Measurements from ENCODE around the gene SLC22A15.

Gene SLC22A15

DNA sequence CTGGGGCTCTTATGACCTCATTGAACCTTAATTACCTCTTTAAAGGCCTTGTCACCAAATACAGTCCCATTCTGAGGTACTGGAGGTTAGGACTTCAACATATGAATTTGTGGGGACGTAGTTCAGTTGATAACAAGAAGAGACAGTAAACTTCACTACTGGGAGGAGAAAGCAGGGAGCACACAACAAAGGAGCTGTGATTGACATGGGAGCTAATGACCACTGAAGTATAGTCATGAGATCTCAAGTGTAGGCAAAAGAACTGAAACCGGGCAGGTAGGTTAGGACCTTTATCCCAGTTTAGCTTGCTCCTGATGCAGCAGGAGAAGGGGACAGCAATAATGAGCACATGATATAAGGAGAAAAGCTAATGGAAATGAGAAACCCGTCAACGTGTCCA lies 123.1 kb downstream of the SLC22A15 start:
- H3K27me3 ChIP-seq, result no peaks in the 10 kb centered on the region
- TF ChIP-seq, protein P1, sequence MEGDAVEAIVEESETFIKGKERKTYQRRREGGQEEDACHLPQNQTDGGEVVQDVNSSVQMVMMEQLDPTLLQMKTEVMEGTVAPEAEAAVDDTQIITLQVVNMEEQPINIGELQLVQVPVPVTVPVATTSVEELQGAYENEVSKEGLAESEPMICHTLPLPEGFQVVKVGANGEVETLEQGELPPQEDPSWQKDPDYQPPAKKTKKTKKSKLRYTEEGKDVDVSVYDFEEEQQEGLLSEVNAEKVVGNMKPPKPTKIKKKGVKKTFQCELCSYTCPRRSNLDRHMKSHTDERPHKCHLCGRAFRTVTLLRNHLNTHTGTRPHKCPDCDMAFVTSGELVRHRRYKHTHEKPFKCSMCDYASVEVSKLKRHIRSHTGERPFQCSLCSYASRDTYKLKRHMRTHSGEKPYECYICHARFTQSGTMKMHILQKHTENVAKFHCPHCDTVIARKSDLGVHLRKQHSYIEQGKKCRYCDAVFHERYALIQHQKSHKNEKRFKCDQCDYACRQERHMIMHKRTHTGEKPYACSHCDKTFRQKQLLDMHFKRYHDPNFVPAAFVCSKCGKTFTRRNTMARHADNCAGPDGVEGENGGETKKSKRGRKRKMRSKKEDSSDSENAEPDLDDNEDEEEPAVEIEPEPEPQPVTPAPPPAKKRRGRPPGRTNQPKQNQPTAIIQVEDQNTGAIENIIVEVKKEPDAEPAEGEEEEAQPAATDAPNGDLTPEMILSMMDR (IDR thresholded peaks at IDR 0.05), result no peak
- H3K4me1 ChIP-seq (ENCODE audit: control insufficient read depth in 1 of 2, insufficient read depth in 1 of 2, low read depth in 1 of 2, low read length in 1 of 2), result no peaks in the 10 kb centered on the region
- H3K4me3 ChIP-seq (ENCODE audit: low read depth in 1 of 2, low read length in 1 of 2), result no peak overlapping the region
- no peaks in the 10 kb centered on the region for H3K9me3 ChIP-seq
- H3K36me3 ChIP-seq, result peaks cover 36% of the 10 kb centered on the region
- H3K27ac ChIP-seq, result no peak overlapping the region

DNA sequence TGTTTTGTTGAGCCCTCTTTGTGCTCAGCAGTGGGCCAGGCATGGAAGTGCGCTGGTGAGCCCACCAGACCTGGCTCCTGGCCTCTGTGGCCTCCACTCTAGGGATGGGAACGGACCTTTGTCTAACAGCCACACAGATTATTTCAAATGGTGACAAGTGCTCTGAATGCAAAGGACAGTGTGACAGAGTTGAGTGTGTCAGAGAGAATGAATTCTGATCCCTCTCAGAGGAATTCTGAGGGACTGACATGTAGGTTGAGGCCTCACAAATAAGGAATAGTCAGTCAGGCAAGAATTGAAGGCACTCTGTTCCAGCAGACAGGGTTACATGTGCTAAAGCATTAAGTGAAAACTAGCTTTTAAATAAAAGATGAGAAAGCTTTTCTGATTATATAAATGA lies 123.6 kb downstream of the SLC22A15 start:
- Histone ChIP-seq H3K9me3 (no peaks in the 10 kb centered on the region), H3K4me1 (ENCODE audit: control insufficient read depth in 1 of 2, insufficient read depth in 1 of 2, low read depth in 1 of 2, low read length in 1 of 2) (no peaks in the 10 kb centered on the region), H3K27me3 (no peaks in the 10 kb centered on the region), H3K27ac (no peak overlapping the region), H3K4me3 (ENCODE audit: low read depth in 1 of 2, low read length in 1 of 2) (no peak overlapping the region), H3K36me3 (peaks cover 31% of the 10 kb centered on the region)
- TF ChIP-seq, protein P1 (IDR thresholded peaks at IDR 0.05), result no peak

DNA sequence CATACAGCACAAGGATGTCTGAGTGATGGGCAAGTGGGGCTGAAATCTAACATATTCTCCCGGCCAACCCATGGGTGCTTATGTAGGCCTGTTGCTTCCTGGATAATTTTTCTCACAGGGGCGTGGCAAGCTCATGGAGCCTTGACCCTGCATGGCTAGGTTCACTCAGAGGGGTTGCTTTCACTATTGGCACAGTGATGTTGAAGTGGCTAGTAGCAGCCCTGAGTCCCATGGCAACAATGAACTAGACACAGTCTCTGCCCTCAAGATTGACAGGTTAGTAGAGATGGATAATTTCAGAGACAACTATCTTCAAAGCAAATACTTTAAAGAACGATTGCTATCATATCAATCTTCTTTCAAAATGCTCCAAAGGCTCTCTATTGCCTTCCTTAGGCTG lies 128.4 kb downstream of the SLC22A15 start:
- peaks cover 3% of the 10 kb centered on the region for H3K36me3 ChIP-seq
- H3K27ac ChIP-seq, result no peak overlapping the region
- TF ChIP-seq, protein P1 (IDR thresholded peaks at IDR 0.05), result no peak
- no peaks in the 10 kb centered on the region for H3K9me3 ChIP-seq
- no peaks in the 10 kb centered on the region for H3K27me3 ChIP-seq
- H3K4me1 ChIP-seq (ENCODE audit: control insufficient read depth in 1 of 2, insufficient read depth in 1 of 2, low read depth in 1 of 2, low read length in 1 of 2), result no peaks in the 10 kb centered on the region
- no peak overlapping the region for H3K4me3 ChIP-seq (ENCODE audit: low read depth in 1 of 2, low read length in 1 of 2)

DNA sequence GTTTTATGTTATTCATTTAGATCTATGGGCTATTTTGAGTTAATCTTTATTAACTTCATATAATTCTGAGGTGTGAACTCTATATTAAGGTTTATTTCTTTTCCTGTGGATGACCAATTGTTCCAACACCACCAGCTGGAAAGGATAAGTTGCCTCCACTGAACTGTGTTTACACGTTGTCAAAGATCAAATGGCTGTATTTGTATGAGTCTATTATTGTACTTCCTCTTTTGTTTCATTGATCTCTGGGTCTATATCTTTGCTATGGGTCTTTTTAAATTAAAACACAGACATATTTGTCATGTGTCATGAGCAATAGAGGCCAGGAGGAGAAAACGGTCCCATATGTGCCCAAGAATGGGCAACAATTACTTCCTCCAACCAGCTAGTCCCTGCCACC lies 129.7 kb downstream of the SLC22A15 start:
- TF ChIP-seq, protein P1 (IDR thresholded peaks at IDR 0.05), result no peak
- peaks cover 0 to 7% of the 10 kb centered on the region in 2 experiments for H3K4me1 ChIP-seq (ENCODE audit: control insufficient read depth in 1 of 2, insufficient read depth in 1 of 2, low read depth in 1 of 2, low read length in 1 of 2)

DNA sequence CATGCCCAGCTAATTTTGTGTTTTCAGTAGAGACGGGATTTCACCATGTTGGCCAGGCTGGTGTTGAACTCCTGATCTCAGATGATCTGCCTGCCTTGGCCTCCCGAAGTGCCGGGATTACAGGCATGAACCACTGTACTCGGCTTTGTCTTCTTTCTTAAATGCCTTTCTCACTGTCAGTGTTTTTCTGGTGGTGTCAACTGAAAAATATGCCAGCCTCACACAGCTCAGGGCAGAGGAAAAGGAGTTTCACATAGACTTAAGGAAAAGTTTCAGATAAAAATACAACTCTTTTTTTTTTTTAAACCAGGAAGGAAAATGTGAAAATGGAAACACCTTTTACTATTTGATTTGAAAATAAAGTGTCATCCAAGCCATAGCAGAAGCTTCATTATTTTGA lies 130.3 kb downstream of the SLC22A15 start:
- TF ChIP-seq, protein P1 (IDR thresholded peaks at IDR 0.05), result no peak
- Histone ChIP-seq H3K4me3 (ENCODE audit: low read depth in 1 of 2, low read length in 1 of 2) (no peak overlapping the region), H3K27ac (no peak overlapping the region), H3K27me3 (no peaks in the 10 kb centered on the region), H3K4me1 (ENCODE audit: control insufficient read depth in 1 of 2, insufficient read depth in 1 of 2, low read depth in 1 of 2, low read length in 1 of 2) (peaks cover 0 to 7% of the 10 kb centered on the region in 2 experiments), H3K9me3 (no peaks in the 10 kb centered on the region), H3K36me3 (no peaks in the 10 kb centered on the region)

More for the DNA sequence above, 129.7 kb downstream of the SLC22A15 start:
- Histone ChIP-seq H3K27me3 (no peaks in the 10 kb centered on the region), H3K4me3 (ENCODE audit: low read depth in 1 of 2, low read length in 1 of 2) (no peak overlapping the region), H3K36me3 (no peaks in the 10 kb centered on the region), H3K9me3 (no peaks in the 10 kb centered on the region), H3K27ac (no peak overlapping the region)

DNA sequence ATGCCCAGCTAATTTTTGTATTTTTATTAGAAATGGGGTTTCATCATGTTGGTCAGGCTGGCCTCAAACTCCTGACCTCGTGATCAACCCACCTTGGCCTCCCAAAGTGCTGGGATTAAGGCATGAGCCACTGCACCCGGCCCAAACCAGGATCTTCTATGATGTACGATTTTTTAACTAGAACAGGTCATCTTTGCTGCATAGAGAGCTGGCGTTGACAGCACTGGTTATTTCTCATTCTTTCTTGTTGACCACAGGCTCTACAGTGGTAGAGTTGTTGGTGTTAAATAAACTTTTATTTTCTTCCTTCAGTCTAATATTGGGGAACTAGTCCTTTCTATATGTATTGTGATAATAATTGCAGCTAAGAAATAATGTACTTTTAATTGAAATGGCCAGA lies 131.1 kb downstream of the SLC22A15 start:
- TF ChIP-seq, protein P1 (IDR thresholded peaks at IDR 0.05), result no peak
- Histone ChIP-seq H3K27ac (no peak overlapping the region), H3K9me3 (no peaks in the 10 kb centered on the region), H3K4me1 (ENCODE audit: control insufficient read depth in 1 of 2, insufficient read depth in 1 of 2, low read depth in 1 of 2, low read length in 1 of 2) (peaks cover 0 to 7% of the 10 kb centered on the region in 2 experiments), H3K27me3 (no peaks in the 10 kb centered on the region), H3K36me3 (no peaks in the 10 kb centered on the region), H3K4me3 (ENCODE audit: low read depth in 1 of 2, low read length in 1 of 2) (no peak overlapping the region)

Data from neutrophil (primary cell).